Neutrophil (primary cell): ENCODE results near the gene CST7.

Experiments
- H3K27ac ChIP-seq: fragments of 200-600 bp; sonication (generic); 2 replicates; pipeline ENCODE4 v1.5.1; 2016; ENCODE audit warnings: mild to moderate bottlenecking, moderate library complexity
- H3K27me3 ChIP-seq: fragments of 200-600 bp; sonication (generic); 2 replicates; pipeline ENCODE4 v1.6.0; 2016; ENCODE audit warnings: mild to moderate bottlenecking
- H3K36me3 ChIP-seq: fragments of 200-600 bp; sonication (generic); 2 replicates; pipeline ENCODE4 v1.5.1; 2017
- H3K4me1 ChIP-seq, 2 experiments: fragments of 200-600 bp in 1 of 2; sonication (generic) in 1 of 2; 1 replicate in 1 of 2; 2 replicates in 1 of 2; pipeline versions ENCODE4 v1.5.1 to v1.6.1; 2013 to 2016; ENCODE audit warnings: low read depth in 1 of 2, low read length in 1 of 2, mild to moderate bottlenecking in 1 of 2, moderate library complexity in 1 of 2; ENCODE audit not compliant: control insufficient read depth in 1 of 2, insufficient read depth in 1 of 2
- H3K4me3 ChIP-seq, 2 experiments: fragments of 200-600 bp in 1 of 2; sonication (generic) in 1 of 2; 1 replicate in 1 of 2; 2 replicates in 1 of 2; pipeline ENCODE4 v1.5.1; 2013 to 2016; ENCODE audit warnings: low read depth in 1 of 2, low read length in 1 of 2, mild to moderate bottlenecking in 1 of 2, moderate library complexity in 1 of 2
- H3K9me3 ChIP-seq: fragments of 200-600 bp; sonication (generic); 2 replicates; pipeline ENCODE4 v1.5.1; 2016
- CTCF ChIP-seq: fragments of 200-600 bp; sonication (generic); IDR thresholded peaks from 2 replicates; pipeline ENCODE4 v1.5.1; 2016; ENCODE audit warnings: antibody characterized with exemption

Gene CST7

GRCh38 chr20:24915440-24915839 is 33.6 kb upstream of the CST7 start:
- H3K9me3 ChIP-seq = no peaks in the 10 kb centered on the region
- no peaks in the 10 kb centered on the region for H3K36me3 ChIP-seq
- H3K27me3 ChIP-seq = peaks cover 16% of the 10 kb centered on the region
- H3K27ac ChIP-seq = no peak overlapping the region
- no peak overlapping the region for H3K4me3 ChIP-seq
- TF ChIP-seq CTCF = no peak
- peaks cover 6 to 8% of the 10 kb centered on the region in 2 experiments for H3K4me1 ChIP-seq

GRCh38 chr20:24915892-24916291 is 33.2 kb upstream of the CST7 start:
- no peak for TF ChIP-seq CTCF
- Histone ChIP-seq H3K4me1 (peaks cover 6 to 8% of the 10 kb centered on the region in 2 experiments), H3K27ac (no peak overlapping the region), H3K27me3 (peaks cover 16% of the 10 kb centered on the region), H3K36me3 (no peaks in the 10 kb centered on the region), H3K4me3 (no peak overlapping the region), H3K9me3 (no peaks in the 10 kb centered on the region)

GRCh38 chr20:24916412-24916811 is 32.7 kb upstream of the CST7 start:
- Histone ChIP-seq H3K9me3 (no peaks in the 10 kb centered on the region), H3K4me3 (no peak overlapping the region), H3K27ac (no peak overlapping the region), H3K4me1 (peaks cover 6 to 8% of the 10 kb centered on the region in 2 experiments), H3K36me3 (no peaks in the 10 kb centered on the region), H3K27me3 (peaks cover 16% of the 10 kb centered on the region)
- TF ChIP-seq CTCF = no peak

GRCh38 chr20:24917056-24917455 is 32.0 kb upstream of the CST7 start:
- peaks cover 16% of the 10 kb centered on the region for H3K27me3 ChIP-seq
- H3K36me3 ChIP-seq = no peaks in the 10 kb centered on the region
- no peaks in the 10 kb centered on the region for H3K9me3 ChIP-seq
- peaks cover 6 to 8% of the 10 kb centered on the region in 2 experiments for H3K4me1 ChIP-seq
- no peak for TF ChIP-seq CTCF
- H3K27ac ChIP-seq = no peak overlapping the region
- H3K4me3 ChIP-seq = no peak overlapping the region

GRCh38 chr20:24917797-24918578 is 31.1 kb upstream of the CST7 start:
- Histone ChIP-seq H3K4me3 (peak overlapping the region in 1 of 2 experiments; percentile 20), H3K27ac (no peak overlapping the region), H3K4me1 (peaks cover 6 to 8% of the 10 kb centered on the region in 2 experiments), H3K9me3 (no peaks in the 10 kb centered on the region), H3K36me3 (no peaks in the 10 kb centered on the region), H3K27me3 (peaks cover 16% of the 10 kb centered on the region)
- peak; percentile 66 for TF ChIP-seq CTCF
